GM12891 (cell line): ENCODE data around the gene EHD4.

Experiments used
- DNase-seq: peaks from one replicate; pipeline ENCODE4 v3.0.0; 2011; ENCODE audit warnings: low spot score; ENCODE audit not compliant: insufficient read length
- FAIRE-seq: peaks from 2 replicates; lab custom pipeline; 2011; peaks lifted over from hg19 to GRCh38; lab: Jason Lieb, UNC
- PAX5 ChIP-seq: IDR thresholded peaks from 2 replicates; pipeline ENCODE4 v1.6.1; 2011; ENCODE audit warnings: low read length, moderate library complexity, mild to moderate bottlenecking; ENCODE audit not compliant: insufficient read depth, severe bottlenecking
- POLR2A ChIP-seq: IDR thresholded peaks from 2 replicates; pipeline ENCODE4 v1.6.1; 2011; ENCODE audit warnings: low read depth, low read length, control low read depth
- POLR2AphosphoS5 ChIP-seq: IDR thresholded peaks from 2 replicates; pipeline ENCODE4 v1.6.1; 2011; ENCODE audit warnings: low read depth, low read length, control low read depth
- POU2F2 ChIP-seq: IDR thresholded peaks from 2 replicates; pipeline ENCODE4 v1.6.1; 2011; ENCODE audit warnings: low read depth, mild to moderate bottlenecking, control low read depth, low read length, moderate library complexity
- SPI1 ChIP-seq: IDR thresholded peaks from 2 replicates; pipeline ENCODE4 v1.6.1; 2011; ENCODE audit warnings: low read depth, low read length, control low read depth
- TAF1 ChIP-seq: IDR thresholded peaks from 2 replicates; pipeline ENCODE4 v1.6.1; 2011; ENCODE audit warnings: low read depth, low read length, control low read depth

Gene EHD4

DNA sequence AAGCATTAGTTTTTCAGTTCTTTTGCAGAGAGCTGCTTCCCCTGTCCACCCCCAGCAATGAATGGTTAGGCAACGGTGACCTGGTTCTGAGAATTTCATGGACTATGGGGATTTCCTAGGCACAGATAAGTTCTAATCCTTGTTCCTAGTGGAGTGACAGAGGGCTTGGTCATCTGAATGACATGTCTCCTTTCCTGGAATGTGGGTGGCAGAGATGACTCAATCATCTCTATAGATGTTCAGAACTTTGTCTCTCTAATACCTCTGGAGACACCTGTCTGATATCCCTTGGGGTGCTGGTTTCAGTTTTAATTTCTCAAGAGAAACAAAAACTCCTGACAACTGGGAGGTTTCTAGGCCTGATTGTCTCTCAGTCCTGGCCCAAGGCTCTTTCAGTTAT, 38.1 kb upstream of the EHD4 start:
- no peak for FAIRE-seq
- DNase-seq = peak; percentile 47
- TF ChIP-seq POU2F2 (no peak), POLR2A (no peak), POLR2AphosphoS5 (no peak), SPI1 (no peak), TAF1 (no peak), PAX5 (no peak)

DNA sequence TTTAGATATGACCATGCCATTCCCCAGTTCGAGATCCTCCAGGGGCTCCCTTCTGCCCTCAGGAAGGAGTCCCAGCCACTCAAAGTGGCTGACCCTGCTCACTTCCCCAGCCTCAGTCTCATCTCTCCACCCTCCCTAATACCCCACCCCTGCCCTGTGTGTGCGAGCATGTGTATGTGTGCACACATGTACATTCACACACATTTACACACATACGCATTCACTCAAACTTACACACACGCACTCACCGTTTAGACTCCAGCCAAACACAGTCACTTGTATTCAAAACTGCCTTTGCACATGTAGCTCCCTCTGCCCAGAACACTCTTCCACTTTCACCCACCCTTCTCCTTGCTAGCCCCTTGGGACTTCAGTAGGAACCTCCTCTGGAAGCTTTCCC, 37.1 kb upstream of the EHD4 start:
- FAIRE-seq (no peak), DNase-seq (no peak)
- no peak for TF ChIP-seq POLR2AphosphoS5
- TF ChIP-seq PAX5 = no peak
- no peak for TF ChIP-seq SPI1
- no peak for TF ChIP-seq POU2F2
- no peak for TF ChIP-seq POLR2A
- TF ChIP-seq TAF1 = no peak

DNA sequence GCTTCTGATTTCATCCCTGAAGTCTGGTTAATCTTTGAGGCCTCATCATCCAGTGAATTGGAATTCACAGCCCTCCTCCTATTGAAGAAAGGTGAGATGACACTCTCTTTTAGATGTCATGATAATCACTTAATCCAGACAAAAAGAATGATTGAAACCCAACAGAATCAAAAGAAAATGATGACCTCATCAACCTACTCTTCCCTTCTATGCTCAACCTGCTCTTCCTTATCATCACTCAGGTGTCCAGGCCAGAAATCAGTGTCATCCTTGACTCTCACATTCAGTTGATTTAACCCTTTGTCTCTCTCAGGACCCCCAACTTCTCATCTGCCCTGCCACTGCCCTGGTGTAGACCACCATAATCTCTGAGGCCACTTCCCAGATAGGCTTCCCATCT, 36.7 kb upstream of the EHD4 start:
- no peak for FAIRE-seq
- DNase-seq = no peak
- TF ChIP-seq SPI1 (no peak), TAF1 (no peak), PAX5 (no peak), POU2F2 (no peak), POLR2AphosphoS5 (no peak), POLR2A (no peak)

DNA sequence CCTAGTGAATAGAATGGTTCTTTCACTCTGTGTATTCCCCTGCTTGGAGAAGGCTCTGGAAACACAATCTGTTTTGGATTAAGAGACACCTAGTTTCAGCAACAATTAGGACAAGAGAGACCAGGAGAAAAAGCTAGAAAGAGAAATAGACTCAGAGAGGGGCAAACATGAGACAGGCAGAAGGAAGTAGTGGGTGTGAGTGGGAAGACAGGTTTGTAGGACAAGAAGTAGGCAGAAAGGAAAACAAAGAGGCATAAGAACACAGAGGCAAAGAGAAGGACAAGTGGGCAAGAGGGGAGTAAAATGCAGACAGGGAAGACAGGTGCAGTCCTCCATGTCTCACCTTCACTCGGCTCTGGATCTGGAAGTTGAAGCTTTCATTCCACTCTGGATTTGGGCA, 35.0 kb upstream of the EHD4 start:
- TF ChIP-seq TAF1 = no peak
- no peak for TF ChIP-seq POLR2A
- TF ChIP-seq POLR2AphosphoS5 = no peak
- no peak for TF ChIP-seq POU2F2
- TF ChIP-seq PAX5 = no peak
- no peak for TF ChIP-seq SPI1
- FAIRE-seq = no peak
- no peak for DNase-seq

DNA sequence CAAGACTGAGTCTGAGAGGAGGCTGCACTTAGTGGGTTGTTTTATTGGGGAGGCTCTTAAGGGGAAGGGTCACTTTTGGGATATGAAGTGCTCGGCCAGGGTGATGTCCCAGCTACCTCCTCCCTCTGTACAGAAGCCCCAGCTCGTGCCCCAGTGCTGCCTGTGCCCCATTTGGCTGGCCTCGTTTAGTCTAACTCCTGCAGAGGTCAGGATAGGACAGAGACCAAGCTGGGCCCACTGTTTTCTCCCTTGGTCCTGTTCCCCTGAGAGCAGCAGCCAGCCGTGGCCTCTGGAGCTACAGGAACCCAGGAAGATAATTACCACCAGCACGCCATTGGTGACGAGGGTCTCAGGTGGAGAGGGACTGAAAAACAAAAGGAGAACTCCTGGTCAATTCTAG, 30.0 kb upstream of the EHD4 start:
- no peak for DNase-seq
- no peak for FAIRE-seq
- no peak for TF ChIP-seq TAF1
- TF ChIP-seq POLR2A = no peak
- TF ChIP-seq POLR2AphosphoS5 = no peak
- no peak for TF ChIP-seq PAX5
- no peak for TF ChIP-seq SPI1
- TF ChIP-seq POU2F2 = no peak

DNA sequence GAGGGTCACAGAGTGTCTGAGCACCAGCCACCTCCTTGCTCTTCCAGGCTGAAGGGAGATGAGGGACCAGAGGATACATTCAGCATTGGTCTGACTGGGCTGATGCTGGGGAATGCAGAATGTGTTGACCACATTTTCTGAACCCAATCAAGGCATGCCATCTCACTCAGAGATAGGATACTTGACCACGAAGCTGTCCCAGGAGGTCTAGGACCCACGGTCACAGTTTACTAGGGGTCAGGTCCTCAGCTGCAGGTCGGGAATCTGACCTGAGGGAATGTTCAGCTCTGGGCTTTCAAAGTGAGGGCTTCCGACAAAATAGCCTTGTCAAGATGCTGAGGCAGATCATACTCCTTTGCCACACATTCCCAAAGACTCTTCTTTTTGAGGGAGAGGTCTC, 28.9 kb upstream of the EHD4 start:
- TF ChIP-seq POLR2A (no peak), POU2F2 (no peak), TAF1 (no peak), SPI1 (no peak), PAX5 (no peak), POLR2AphosphoS5 (no peak)
- FAIRE-seq (no peak), DNase-seq (no peak)

DNA sequence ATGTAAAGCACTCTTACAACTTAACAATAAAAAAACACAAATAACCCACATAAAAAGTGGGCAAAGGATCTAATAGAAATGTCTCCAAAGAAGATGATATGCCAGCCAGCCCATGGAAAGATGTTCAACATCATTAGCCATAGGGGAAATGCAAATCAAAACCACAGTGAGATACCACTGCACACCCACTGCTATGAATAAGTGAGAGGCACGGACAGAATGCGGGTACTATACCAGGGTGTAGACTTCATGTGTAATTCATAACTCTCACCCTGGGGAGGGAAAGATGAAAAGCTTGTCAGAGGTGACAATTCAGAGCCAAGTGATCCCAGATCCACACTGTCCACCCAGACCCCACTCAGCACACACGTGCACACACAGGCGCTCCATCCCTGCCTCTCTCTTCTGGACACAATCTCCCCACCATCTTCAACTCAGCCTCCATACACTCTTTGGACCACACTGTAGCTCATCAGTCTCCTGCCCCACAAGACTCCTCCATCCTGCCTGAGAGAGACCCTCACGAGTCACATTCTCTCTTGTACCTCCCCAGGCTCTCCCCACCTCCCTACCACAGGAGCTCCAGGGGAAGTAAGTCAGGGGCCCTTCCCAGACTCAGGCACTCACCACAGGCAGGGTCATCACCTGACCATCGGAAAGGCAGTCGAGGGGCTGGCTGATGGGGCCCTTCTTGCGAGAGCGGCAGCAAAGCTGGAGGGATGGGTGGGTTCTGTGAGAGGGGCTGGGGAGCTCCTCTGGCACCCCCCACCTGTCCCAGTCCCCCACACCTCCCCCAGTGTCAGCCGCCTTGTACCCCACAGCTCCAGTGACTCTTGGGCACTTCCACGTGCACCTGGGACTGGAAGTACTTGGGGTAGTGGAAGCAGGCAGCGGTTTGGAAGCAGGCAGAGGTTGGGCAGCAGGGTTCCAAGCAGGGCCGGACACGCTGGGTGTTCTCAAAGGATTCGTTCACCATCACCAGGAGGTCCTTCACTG, 27.2 kb upstream of the EHD4 start:
- FAIRE-seq (peak; percentile 63), DNase-seq (no peak)
- TF ChIP-seq POU2F2 (no peak), POLR2AphosphoS5 (no peak), TAF1 (no peak), POLR2A (no peak), PAX5 (no peak), SPI1 (no peak)

DNA sequence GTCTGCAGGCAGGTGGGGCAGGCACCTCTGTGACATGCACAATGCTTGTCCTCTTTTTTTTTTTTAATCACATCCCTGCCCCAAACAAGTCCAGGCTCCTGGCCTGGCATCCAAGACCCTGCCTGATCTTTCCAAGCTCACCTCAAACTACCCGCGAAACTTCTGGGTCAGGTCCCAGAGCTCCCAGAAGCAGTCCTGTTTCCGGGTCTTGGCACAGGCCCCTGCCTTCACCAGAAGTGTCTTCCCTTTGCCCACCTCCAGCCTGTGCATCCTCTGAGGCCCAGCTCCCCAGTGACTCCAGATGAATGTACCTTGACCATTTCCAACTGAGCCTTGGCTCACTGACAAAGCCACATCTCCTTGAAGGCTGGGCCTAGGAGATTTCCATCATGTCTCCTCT, 25.5 kb upstream of the EHD4 start:
- FAIRE-seq = no peak
- TF ChIP-seq PAX5 = no peak
- no peak for TF ChIP-seq TAF1
- no peak for TF ChIP-seq POLR2AphosphoS5
- no peak for TF ChIP-seq SPI1
- TF ChIP-seq POLR2A = no peak
- TF ChIP-seq POU2F2 = no peak
- DNase-seq = no peak

DNA sequence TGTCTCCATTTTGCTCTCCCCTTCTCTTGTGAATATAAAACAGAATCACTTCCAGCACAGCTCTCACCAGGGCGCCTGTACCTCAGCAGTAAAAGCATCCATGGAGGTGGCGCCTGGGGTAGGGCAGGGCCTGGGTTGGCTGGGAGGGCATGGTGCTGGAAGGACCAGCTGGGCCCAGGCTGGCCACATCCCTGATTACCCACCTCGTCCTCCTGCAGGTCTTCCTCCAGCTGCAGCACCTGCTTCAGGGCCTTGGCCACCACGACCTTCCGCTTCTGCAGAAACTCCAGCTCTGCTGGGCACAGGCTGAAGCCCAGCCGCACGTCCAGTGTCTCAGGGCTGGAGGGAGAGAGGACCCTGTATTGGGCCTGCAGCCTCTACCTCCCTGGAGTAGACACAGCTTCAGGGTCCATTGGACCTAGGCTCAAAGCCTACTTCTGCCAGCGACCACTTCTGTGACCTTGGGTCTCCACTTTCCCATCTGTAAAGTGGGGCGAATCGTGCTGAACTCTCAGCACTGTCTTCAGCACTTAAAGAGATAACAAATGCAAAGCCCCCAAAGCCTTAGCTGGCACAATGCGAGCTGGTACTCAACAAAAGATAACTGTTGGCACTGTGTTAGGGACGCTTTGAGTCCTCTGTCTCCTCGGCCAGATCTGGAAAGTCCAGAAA, 24.7 kb upstream of the EHD4 start:
- DNase-seq (no peak), FAIRE-seq (no peak)
- no peak for TF ChIP-seq SPI1
- no peak for TF ChIP-seq PAX5
- TF ChIP-seq POU2F2 = no peak
- TF ChIP-seq POLR2A = no peak
- no peak for TF ChIP-seq POLR2AphosphoS5
- TF ChIP-seq TAF1 = no peak

DNA sequence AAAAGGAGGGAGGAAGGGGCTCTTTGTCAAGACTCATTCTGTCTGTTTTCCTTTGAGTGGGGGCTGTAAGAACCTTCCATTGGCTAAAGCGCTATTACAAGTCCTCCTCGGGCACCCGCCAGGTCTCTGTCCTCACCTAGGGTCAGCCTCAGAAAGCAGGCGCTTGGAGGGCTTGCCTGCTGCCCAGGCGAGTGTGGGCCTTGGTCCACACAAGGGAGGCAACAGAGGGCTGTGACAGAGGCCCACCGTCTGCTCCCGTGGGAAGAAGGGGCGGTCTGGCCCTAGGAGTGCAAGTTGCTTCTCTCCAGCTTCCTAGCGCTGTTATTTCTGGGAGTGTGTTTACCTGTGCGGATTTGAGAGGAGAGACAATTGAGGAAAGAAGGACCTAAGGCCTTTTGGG, 24.0 kb upstream of the EHD4 start:
- no peak for TF ChIP-seq POLR2A
- no peak for TF ChIP-seq POLR2AphosphoS5
- TF ChIP-seq TAF1 = no peak
- FAIRE-seq (no peak), DNase-seq (no peak)

DNA sequence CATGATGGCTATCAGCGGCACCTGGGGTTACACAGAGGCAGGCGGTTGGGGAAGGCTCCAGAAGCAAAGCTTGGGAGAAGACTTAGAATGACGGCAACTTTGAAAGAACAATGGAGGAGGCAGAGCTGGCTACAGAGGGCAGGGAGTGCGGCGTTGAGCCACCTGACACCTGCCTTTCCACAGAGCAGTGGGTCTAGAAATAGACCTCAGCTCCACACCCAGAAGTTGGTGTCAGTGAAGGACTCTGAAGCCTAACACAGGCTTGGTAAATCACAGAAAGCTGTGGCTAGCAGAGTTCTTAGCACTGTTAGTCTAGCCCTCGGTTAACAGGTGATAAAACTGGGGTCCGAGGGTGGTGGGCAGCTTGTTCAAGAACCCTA, 23.1 kb upstream of the EHD4 start:
- DNase-seq = no peak
- TF ChIP-seq SPI1 (no peak), PAX5 (no peak), TAF1 (no peak)
- no peak for FAIRE-seq
